K562 (cell line): Measurements from ENCODE around the gene VTN. TPM values are rescaled to one million over a fixed set of nuclear protein-coding genes. Genes with fewer than 3 reads are reported as not detected.
A peak's percentile ranks its signal among the peaks of the same experiment; 100 is the strongest.

Source experiments
- MLLT1 ChIP-seq, 2 experiments: fragments of 450-650 bp; IDR thresholded peaks; 2 replicates each; pipeline ENCODE4 v1.6.1; 2016
- MLX ChIP-seq, 2 experiments: fragments of 450-650 bp in 1 of 2; sonication (generic) in 1 of 2; formaldehyde crosslinking; conservative IDR thresholded peaks; 2 replicates each; pipeline versions ENCODE4 v1.4.0 to v1.8.1; 2020 to 2022; ENCODE audit warnings: mild to moderate bottlenecking in 1 of 2, missing genetic modification reagents in 1 of 2
- RERE ChIP-seq: sonication (generic); formaldehyde crosslinking; IDR thresholded peaks from 2 replicates; pipeline ENCODE4 v1.8.0; 2023; ENCODE audit warnings: missing genetic modification reagents, mild to moderate bottlenecking, borderline replicate concordance
- THRA ChIP-seq: fragments of 450-650 bp; IDR thresholded peaks from 2 replicates; pipeline ENCODE4 v1.6.1; 2017; ENCODE audit warnings: mild to moderate bottlenecking, moderate library complexity
- ZFP36 ChIP-seq: fragments of 150-350 bp; IDR thresholded peaks from 2 replicates; pipeline ENCODE4 v1.6.1; 2018; ENCODE audit warnings: low read length, low read depth; ENCODE audit not compliant: partially characterized antibody
- ZNF316 ChIP-seq: fragments of 450-650 bp; IDR thresholded peaks from 2 replicates; pipeline ENCODE4 v1.6.1; 2016
- polyA plus RNA-seq, 8 experiments: library from polyadenylated mRNA; depleted of rRNA in 4 of 8; stranded (reverse) in 5 of 8; unstranded in 3 of 8; fragments of >200 nt; fragmentation: Nextera tagmentation in 2 of 8; fragmentation: Illumina TruSeq in 1 of 8; extraction: Ambion mirVana in 2 of 8; extraction: Trizol in 1 of 8; gene quantifications; 2 replicates each; pipeline versions ENCODE4 v1.2.1 to v1.2.3, GENCODE V29; 2011 to 2014; ENCODE audit warnings: inconsistent platforms in 1 of 8, missing spikeins in 1 of 8
- total RNA-seq, 7 experiments: library from RNA; depleted of rRNA in 6 of 7; stranded (reverse); fragments of >200 nt in 6 of 7; fragmentation: Illumina TruSeq in 2 of 7; extraction: Trizol in 2 of 7; gene quantifications; 2 replicates each; pipeline versions ENCODE4 v1.2.1 to v1.2.3, GENCODE V29; 2011 to 2021; ENCODE audit warnings: low replicate concordance in 1 of 7

Gene VTN
- total and polyA plus RNA-seq, 9 of the 15 experiments (the other 6 are each of a cell fraction or from before 2014, with no cell fraction given): 0.13 to 1.0 (median 0.29) TPM; not detected in 1

GRCh38 chr17:28318759-28319597, 51.1 kb downstream of the VTN start, which contains the start of gene TMEM97 (continued):
- TF ChIP-seq MLX (CRISPR knock-in tag; conservative IDR thresholded peaks at IDR 0.05) (0 out of 4 replicates have a peak, but pooled peaks of 1 of the 2 experiments have one; percentile 35), ZFP36 (no peak), ZNF316 (no peak), RERE (CRISPR knock-in tag) (no peak), THRA (no peak), MLLT1 (IDR thresholded peaks at IDR 0.05) (0 out of 4 replicates have a peak, but pooled peaks have one; percentile 9 to 31)
